OCI-LY7 (cell line): ENCODE measurements around the gene FOXP1. TPM values are rescaled to one million over a fixed set of nuclear protein-coding genes. Genes with fewer than 3 reads are reported as not detected.
"Not testable (repeated sequence)": the region's sequence is repeated elsewhere in the genome, so short reads cannot be mapped to it uniquely, and the experiment has no call there.

Source experiments
- BruUV-seq: library from RNA; stranded (reverse); fragments of 400-500 nt; replicated peaks from 2 replicates; lab custom pipeline; 2021; lab: Mats Ljungman, UMichigan
- CTCF ChIA-PET: fragments of 300-600 bp; sonication (Branson Sonifier 250); formaldehyde crosslinking; loops from one replicate; lab custom pipeline; 2022; ENCODE audit warnings: antibody characterized with exemption; ENCODE audit not compliant: unreplicated experiment; lab: Charles Lee
- POLR2A ChIA-PET: fragments of 300-600 bp; sonication (Branson Sonifier 250); formaldehyde crosslinking; loops from one replicate; lab custom pipeline; 2022; ENCODE audit warnings: antibody characterized with exemption; lab: Charles Lee
- DNase-seq: peaks from one replicate; pipeline ENCODE4 v3.0.0-alpha.2; 2015; ENCODE audit warnings: low spot score
- H2AFZ ChIP-seq: fragments of 200-600 bp; sonication (generic), shearing (Covaris generic); 2 replicates; pipeline ENCODE4 v1.6.1; 2014; ENCODE audit warnings: mild to moderate bottlenecking, antibody characterized with exemption, low read length, moderate library complexity
- H3K27ac ChIP-seq: fragments of 200-600 bp; sonication (generic); 2 replicates; pipeline ENCODE4 v1.5.1; 2014; ENCODE audit warnings: mixed run types, low read depth, mild to moderate bottlenecking, moderate library complexity, low read length, inconsistent platforms; ENCODE audit not compliant: poor library complexity, severe bottlenecking
- H3K36me3 ChIP-seq: fragments of 200-600 bp; sonication (generic); 2 replicates; pipeline ENCODE4 v1.6.1; 2014; ENCODE audit warnings: mild to moderate bottlenecking, antibody characterized with exemption, low read length, moderate library complexity, mixed read lengths; ENCODE audit not compliant: insufficient read depth
- H3K4me1 ChIP-seq: fragments of 200-600 bp; sonication (generic); 2 replicates; pipeline ENCODE4 v1.5.1; 2014; ENCODE audit warnings: mild to moderate bottlenecking, low read length; ENCODE audit not compliant: insufficient read depth, poor library complexity, severe bottlenecking
- H3K4me2 ChIP-seq: fragments of 200-600 bp; sonication (generic); 2 replicates; pipeline ENCODE4 v1.6.1; 2014; ENCODE audit warnings: mild to moderate bottlenecking, low read length
- H3K4me3 ChIP-seq: fragments of 200-600 bp; sonication (generic); 2 replicates; pipeline ENCODE4 v1.5.1; 2014; ENCODE audit warnings: mild to moderate bottlenecking, low read depth, low read length; ENCODE audit not compliant: poor library complexity, severe bottlenecking
- H3K79me2 ChIP-seq: fragments of 200-600 bp; sonication (generic); 2 replicates; pipeline ENCODE4 v1.6.1; 2016; ENCODE audit warnings: low read depth, mild to moderate bottlenecking, low read length, moderate library complexity, mixed read lengths; ENCODE audit not compliant: insufficient read depth
- H3K9me2 ChIP-seq: fragments of 200-600 bp; sonication (generic); 2 replicates; pipeline ENCODE4 v1.6.1; 2016; ENCODE audit warnings: mild to moderate bottlenecking, low read length, mixed read lengths; ENCODE audit not compliant: insufficient read depth
- H3K9me3 ChIP-seq: fragments of 200-600 bp; sonication (generic); 2 replicates; pipeline ENCODE4 v1.6.1; 2014; ENCODE audit warnings: mild to moderate bottlenecking, mixed run types, low read length, mixed read lengths
- H4K20me1 ChIP-seq: fragments of 200-600 bp; sonication (generic); 2 replicates; pipeline ENCODE4 v1.6.1; 2014; ENCODE audit warnings: mild to moderate bottlenecking, antibody characterized with exemption, low read length, moderate library complexity, mixed read lengths; ENCODE audit not compliant: insufficient read depth
- EZH2phosphoT487 ChIP-seq: fragments of 200-600 bp; sonication (generic); IDR thresholded peaks from 2 replicates; pipeline ENCODE4 v1.6.1; 2018; ENCODE audit warnings: low read depth, borderline replicate concordance, mild to moderate bottlenecking, mixed run types, antibody characterized with exemption, low read length, moderate library complexity, mixed read lengths
- intact Hi-C: fragments of 100-400 bp; cut with micrococcal nuclease; formaldehyde crosslinking; loops from one replicate; pipeline ENCODE4 v1.10.0; 2022; ENCODE audit not compliant: unreplicated experiment
- total RNA-seq, 2 experiments: library from RNA; depleted of rRNA in 1 of 2; stranded (reverse); fragments of >200 nt in 1 of 2; shearing (Covaris generic) in 1 of 2; gene quantifications; 2 replicates each; pipeline ENCODE4 v1.2.3, GENCODE V29; 2014 to 2022
- TF ChIP-seq, protein P1 (sequence below): fragments of 200-600 bp; sonication (generic); conservative IDR thresholded peaks from 2 replicates; pipeline ENCODE4 v1.5.1; 2014; ENCODE audit warnings: mild to moderate bottlenecking, antibody characterized with exemption, low read length, moderate library complexity, mixed read lengths

FOXP1 gene
- total RNA-seq, 2 experiments from 2014 or later, result 87.3 to 151 TPM

DNA sequence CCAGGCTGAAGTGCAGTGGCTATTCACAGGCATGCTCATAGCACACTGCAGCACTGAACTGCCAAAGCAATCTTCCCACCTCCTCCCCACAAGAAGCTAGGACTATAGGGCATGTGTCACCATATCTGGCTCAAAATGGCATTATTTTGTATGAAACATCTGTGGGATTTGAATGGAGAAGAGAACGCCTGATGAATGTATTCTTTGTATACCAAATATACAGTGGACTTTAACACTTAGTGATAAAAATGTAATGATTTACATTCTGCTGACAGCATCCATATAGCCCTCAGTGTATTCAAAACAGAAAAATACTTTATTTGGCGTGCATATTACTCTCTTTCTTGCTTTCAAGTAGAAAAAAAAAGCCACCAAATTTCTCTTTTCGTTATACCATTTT is 257.8 kb downstream of the FOXP1 start:
- no peak overlapping the region for H2AFZ ChIP-seq
- TF ChIP-seq, protein P1, sequence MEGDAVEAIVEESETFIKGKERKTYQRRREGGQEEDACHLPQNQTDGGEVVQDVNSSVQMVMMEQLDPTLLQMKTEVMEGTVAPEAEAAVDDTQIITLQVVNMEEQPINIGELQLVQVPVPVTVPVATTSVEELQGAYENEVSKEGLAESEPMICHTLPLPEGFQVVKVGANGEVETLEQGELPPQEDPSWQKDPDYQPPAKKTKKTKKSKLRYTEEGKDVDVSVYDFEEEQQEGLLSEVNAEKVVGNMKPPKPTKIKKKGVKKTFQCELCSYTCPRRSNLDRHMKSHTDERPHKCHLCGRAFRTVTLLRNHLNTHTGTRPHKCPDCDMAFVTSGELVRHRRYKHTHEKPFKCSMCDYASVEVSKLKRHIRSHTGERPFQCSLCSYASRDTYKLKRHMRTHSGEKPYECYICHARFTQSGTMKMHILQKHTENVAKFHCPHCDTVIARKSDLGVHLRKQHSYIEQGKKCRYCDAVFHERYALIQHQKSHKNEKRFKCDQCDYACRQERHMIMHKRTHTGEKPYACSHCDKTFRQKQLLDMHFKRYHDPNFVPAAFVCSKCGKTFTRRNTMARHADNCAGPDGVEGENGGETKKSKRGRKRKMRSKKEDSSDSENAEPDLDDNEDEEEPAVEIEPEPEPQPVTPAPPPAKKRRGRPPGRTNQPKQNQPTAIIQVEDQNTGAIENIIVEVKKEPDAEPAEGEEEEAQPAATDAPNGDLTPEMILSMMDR, result no peak
- TF ChIP-seq EZH2phosphoT487, result no peak
- H3K9me2 ChIP-seq, result no peaks in the 10 kb centered on the region
- H3K27ac ChIP-seq, result no peak overlapping the region
- 0 out of 2 replicates have a peak, but pooled peaks cover 2% of the 10 kb centered on the region for H3K36me3 ChIP-seq
- H4K20me1 ChIP-seq, result 0 out of 2 replicates have a peak, but pooled peaks cover 4% of the 10 kb centered on the region
- intact Hi-C loops, result no loop called here
- H3K79me2 ChIP-seq, result no peaks in the 10 kb centered on the region
- H3K4me3 ChIP-seq, result no peak overlapping the region
- ChIA-PET POLR2A (no interaction called here), CTCF (no interaction called here)
- no peaks in the 10 kb centered on the region for H3K4me1 ChIP-seq
- no TSS peak for BruUV-seq
- no peak overlapping the region for H3K4me2 ChIP-seq
- H3K9me3 ChIP-seq, result no peaks in the 10 kb centered on the region
- no peak for DNase-seq

DNA sequence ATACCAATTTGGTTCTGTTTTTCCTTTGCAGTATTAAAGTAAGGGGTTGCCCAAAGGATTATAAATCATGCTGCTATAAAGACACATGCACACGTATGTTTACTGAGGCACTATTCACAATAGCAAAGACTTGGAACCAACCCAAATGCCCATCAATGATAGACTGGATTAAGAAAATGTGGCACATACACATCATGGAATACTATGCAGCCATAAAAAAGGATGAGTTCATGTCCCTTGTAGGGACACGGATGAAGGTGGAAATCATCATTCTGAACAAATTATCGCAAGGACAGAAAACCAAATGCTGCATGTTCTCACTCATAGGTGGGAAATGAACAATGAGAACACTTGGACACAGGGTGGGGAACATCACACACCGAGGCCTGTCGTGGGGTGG is 259.3 kb downstream of the FOXP1 start:
- H2AFZ ChIP-seq, POLR2A ChIA-PET, H3K36me3 ChIP-seq, H3K79me2 ChIP-seq, H3K27ac ChIP-seq, H3K9me2 ChIP-seq, BruUV-seq, H3K4me3 ChIP-seq, H3K9me3 ChIP-seq, CTCF ChIA-PET, H4K20me1 ChIP-seq, intact Hi-C loops, H3K4me2 ChIP-seq, H3K4me1 ChIP-seq, DNase-seq: not testable (repeated sequence)

DNA sequence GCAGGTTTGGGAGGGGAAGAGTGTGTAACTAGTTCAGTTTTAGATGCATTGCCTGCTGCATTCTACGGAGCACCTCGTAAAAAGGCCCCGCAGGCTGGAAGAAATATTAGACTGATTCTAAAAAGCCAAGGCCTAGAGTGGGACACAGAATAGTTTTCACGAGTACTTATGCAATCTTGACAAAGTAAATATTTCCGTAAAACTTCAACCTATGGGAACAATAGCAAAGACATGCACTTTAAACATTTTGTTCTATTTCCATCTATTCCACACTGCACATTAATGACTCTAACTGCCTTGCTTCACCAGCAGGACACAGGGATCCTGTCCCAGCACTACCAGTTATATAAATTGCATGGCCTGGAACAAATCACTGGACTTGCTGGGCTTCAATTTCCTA is 260.0 kb downstream of the FOXP1 start:
- Histone ChIP-seq H3K9me2 (no peaks in the 10 kb centered on the region), H3K4me1 (peaks cover 6% of the 10 kb centered on the region), H3K27ac (no peak overlapping the region), H3K9me3 (no peaks in the 10 kb centered on the region), H4K20me1 (0 out of 2 replicates have a peak, but pooled peaks cover 4% of the 10 kb centered on the region), H3K4me3 (no peak overlapping the region), H3K4me2 (no peak overlapping the region), H3K79me2 (peaks cover 2% of the 10 kb centered on the region; the same call in 1 of the 2 replicates), H2AFZ (no peak overlapping the region), H3K36me3 (no peaks in the 10 kb centered on the region)
- no peak for TF ChIP-seq EZH2phosphoT487
- TF ChIP-seq, protein P1, result no peak
- intact Hi-C loops, result no loop called here
- ChIA-PET POLR2A (no interaction called here), CTCF (no interaction called here)
- BruUV-seq, result no TSS peak
- no peak for DNase-seq
